ENCODE results near the gene VKORC1.
"Not testable (repeated sequence)": the region's sequence is repeated elsewhere in the genome, so short reads cannot be mapped to it uniquely, and the experiment has no call there.

VKORC1 gene
- total RNA-seq = 5.1 to 6.7 (median 5.6) reads per million in 3 experiments

DNA sequence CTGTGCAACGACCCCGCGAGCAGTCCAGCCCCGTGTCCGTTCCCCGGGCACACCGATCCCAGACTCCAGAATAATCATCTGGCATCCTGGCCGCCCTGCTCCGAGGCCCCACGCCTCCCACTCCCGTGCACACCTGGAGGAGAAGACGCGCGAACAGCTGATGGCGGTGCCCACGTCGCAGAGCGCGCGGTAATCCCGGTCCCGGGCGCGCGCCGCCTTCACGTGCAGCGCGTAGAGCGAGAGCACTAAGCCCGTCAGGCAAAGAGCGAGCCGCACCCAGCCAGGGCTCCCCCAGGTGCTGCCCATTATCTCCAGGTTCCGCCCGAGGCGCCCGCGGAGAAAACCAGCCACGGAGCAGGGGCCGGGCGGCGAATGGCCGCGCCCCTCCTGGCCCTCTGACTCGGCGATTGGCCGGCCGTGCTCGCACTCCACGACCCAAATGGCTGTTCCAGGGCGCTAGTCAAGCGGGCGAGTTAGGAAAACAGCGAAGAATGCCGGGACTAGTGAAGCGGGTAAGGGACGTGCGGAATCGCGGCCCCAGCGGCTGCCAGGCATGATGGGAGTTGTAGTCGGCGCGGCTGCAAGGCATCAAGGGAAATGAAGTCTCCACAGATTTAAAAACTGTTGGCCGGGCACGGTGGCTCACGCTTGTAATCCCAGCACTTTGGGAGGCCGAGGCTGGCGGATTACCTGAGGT lies at the start of gene VKORC1:
VKORC1 (minus strand) TSS at position 374 of the 697 bp plus-strand sequence; CDS start at position 306, 68 bp downstream.
- DNase-seq = peak; percentile 87

DNA sequence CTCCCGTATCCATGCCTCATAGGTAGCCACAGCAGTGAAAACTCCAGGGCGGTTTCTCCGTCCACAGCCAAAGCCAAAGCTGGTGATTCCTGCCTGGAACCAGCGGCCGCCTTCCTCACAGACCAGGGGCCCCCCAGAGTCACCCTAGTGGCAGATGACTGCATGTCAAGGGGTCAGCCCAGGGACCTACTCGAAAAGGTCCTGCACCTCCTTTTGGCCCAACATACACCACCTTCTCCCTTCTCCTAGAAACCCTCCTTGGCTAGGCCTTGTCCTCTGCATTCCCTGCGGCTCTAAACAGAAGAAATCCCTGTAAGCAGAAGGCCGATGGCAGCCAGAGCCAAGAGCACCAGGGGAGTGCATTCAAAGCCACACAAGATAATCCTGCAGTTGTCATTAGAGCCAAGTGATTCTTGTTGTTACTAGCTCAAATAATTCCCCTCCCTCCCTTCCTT lies 49.1 kb upstream of the VKORC1 start:
- no peak for DNase-seq

DNA sequence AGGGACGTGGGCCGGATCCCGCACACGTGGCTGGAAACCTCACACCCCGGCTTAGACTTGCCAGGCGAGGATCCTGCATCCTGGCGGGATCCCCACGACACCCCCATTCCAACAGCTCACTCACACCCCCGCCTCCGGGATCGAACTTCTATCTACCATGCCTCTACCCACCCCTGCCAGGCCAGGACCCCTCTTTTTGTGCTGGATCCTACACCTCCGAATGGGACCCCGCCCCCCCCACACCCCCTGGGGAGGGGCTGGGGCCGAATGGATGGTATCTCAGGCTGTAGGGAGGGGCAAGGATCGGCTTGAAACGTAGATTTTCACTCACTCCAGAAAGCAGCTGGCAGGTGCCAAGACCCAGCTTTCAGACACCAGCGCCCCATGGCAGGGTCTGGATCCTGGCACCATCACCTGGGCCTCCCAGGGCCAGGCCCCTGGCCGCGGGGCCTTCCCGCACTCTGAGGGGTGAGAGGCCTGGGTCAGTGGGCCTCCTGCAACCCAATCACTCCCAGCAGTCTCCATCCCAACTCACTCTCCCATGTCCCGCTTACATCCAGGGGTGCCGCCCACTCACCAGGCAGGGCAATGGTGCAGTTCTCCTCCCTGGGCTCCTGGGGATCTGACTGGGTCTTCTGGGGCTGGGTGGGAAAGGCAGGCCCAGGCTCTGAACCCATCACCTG lies 48.6 kb upstream of the VKORC1 start:
- DNase-seq = no peak

DNA sequence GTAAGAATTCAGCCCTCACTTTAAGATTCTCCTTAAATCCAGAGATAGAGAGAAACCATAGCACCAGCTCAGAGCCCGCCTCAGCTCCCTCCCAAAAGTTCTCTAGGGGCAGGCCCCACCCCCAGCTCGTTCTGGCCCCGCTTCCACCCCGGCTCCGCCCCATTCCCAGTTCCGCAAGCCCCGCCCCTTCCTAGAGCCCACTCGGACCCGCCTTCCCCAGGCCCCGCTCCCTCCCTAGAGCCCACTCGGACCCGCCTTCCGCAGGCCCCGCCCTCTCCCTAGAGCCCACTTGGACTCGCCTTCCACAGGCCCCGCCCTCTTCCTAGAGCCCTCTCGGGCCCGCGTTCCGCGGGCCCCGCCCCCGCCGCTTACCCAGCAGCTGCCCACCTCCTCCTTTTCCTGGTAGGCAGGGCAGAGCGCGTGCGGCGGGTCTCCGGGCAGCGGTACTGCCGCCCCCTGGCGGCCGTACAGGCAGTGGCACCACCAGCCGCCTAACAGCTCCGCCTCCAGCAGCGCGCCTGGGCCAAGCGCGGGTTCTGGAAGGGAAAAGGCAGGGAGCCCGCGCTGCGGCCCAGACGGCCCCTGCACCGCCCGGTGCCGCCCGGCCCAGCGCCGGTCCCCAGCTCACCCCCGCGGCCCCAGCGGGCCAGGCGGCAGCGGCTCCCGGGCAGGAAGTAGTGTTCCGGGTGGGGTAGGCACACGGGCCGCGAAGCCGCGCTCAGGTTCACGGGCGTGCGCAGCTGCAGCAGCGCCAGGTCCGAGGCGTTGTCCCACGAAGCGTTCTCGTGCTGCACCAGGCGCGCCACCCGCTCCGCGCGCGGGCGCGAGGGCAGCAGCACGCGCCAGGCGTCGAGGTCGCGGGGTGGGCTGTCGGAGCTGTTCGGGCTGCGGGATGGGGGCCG lies 47.8 kb upstream of the VKORC1 start:
- peak; percentile 94 for DNase-seq

DNA sequence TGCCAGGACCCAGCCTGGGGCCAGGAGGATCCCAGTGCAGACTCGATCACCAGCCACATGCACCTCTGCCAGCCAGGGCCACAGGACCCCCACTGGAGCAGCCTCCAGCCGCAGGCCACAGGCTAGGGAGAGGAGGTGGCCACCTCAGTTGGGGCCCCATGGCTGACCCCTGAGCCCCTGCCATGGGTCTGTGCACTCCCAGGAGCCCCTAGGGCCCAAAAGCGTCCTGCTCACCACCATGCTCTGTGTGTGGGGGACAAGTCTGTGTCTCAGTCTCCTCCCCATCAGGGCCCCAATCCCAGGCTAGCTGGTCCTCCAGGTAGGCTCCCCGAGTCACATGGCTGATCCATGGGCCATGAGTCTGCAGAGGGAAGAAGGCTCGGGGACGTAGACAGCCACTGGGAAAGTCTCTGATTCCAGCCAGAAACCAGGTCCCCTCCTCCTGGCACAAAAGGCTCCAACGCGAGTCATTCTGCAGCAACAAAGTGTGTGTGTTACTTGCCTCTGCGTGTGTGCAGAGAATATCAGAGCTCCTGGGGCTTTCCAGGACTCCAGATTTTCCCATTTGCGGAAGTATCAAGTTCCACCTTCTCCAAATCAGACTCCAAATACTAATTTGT lies 47.0 kb upstream of the VKORC1 start:
- no peak for DNase-seq

DNA sequence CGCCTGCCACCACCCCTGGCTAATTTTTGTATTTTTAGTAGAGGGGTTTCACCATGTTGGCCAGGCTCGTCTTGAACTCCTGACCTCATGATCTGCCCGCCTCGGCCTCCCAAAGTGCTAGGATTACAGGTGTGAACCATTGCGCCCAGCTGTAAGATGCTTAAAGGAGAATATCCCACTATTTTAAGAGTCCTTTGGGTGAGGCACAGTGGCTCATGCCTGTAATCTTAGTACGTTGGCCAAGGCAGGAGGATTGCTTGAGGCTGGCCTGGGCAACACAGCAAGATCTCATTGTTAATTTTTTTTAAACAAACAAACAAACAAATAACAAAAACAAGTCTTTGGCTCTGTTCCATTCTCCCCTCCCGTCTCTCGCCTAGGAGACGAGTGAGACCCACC lies 46.5 kb upstream of the VKORC1 start:
- DNase-seq = not testable (repeated sequence)

DNA sequence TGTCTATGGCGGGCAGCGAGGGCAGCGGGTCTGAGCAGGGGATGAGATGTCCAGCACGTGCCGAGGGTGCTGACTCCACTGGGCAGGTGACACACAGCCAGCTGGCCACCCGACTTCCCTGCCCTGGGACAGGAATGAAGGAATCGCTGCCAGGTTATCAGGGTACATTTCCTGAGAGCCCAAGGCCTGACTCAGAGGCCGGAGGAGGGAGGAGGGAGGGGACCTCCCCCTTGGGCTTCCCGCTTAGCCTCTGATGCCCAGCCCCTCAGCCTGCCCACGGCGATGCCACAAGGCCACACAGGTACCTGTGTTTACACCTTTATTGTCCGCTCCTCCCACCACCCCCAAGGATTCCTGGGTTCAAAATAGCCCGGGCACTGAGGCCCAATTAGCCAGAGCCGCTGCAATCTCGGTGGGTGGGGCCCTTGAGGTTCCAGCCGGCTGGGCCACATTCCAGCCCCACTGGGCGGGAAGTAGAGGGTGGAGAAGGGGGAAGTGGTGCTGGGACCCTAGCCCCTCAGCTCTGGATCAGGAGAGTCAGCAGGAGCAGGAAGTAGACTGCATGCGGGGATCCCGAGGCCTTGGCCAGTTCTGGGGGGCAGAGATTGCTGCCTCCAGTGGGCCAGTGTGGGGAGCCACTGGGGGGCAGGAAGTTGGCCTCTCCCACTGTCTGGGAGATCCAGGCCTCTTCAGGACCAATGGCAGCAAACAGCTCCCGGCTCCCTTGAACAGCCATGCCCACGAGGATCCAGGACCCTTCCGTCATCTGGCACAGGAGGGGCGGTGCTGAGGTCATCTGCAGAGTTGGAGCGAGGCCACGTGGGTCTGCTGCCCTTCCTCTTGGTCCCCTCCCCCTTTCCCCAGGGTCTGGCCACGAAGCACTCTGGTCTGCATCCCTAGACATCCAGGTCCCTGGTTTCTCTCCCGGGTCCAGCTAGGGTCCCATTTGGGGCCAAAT lies 44.3 kb upstream of the VKORC1 start:
- DNase-seq = no peak

DNA sequence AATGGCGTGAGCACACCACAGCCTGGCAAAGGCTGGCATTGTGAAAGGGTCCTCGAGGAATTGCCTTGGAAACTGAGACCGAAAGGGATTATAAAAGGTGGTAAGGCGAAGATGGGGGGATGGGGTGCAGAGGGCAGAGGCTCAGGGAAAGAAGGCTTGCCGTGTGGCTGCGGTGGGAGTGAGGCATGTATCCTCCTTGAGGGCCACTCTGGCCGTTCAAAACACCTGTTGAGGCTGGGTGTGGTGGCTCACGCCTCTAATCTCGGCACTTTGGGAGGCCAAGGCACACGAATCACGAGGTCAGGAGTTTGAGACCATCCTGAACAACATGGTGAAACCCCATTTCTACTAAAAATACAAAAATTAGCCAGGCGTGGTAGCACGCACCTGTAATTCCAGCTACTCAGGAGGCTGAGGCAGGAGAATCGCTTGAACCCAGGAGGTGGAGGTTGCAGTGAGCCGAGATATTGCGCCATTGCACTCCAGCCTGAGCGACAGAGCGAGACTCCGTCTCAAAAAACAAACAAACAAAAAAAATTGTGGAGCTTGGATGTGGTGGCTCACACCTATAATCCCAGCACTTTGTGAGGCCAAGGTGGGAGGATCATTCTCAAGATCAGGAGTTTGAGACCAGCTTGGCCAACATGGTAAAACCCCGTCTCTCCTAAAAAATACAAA lies 42.4 kb upstream of the VKORC1 start:
- not testable (repeated sequence) for DNase-seq

DNA sequence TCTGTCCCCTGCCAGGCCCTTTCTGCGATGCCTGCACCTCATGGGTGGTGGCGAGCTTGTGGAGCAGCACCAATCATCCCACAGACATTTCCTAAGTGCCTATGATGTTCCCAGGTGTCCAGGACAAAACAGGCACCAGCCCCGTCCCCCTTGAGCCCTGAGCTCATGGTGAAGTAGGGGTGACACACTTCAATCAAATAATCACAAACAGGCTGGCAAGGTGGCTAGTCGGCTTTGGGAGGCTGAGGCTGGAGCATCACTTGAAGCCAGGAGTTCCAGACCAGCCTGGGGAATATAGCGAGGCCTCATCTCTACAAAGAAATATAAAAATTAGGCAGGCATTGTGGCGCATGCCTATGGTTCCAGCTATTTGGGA lies 41.7 kb upstream of the VKORC1 start:
- DNase-seq = no peak

DNA sequence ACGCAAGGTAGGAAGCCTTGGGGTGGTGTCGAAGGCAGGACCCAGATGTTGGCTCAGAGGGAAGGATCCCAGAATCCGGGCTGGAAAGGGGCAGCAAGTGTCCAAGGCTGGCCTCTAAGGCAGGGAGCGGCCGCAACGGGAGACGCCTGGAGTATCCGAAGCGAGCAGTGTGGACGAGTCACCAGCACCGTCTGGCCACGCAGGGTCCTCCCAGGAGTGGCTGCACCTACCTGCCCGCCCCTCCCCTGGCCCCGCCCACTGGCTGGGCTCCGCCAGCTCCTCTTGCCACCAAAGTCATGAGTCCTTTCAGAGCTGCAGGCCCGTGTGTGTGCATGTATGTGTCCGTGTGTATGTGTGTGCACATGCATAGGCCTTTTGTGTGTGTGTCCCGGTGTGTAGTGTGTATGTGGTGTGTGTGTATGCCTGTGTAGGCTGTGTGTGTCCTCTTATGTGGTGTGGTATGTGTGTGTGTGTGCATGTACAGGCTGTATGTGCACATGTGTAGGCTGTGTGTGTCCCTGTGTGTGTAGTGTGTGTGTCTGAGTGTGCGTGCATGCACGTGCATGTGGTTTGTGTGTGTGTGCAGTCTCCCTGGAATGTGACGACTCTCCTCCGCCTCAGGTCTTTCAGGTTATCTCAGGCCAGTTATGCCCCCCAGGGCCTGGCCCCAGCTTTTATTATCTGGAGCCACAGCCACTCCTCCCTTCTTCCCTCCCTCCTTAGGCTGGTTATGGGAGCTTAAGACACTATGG lies 41.1 kb upstream of the VKORC1 start, which contains the start of gene PRSS8:
PRSS8 (minus strand) TSS at position 193 of the 752 bp plus-strand sequence. CDS start 229 bp downstream, outside the sequence.
- no peak for DNase-seq

DNA sequence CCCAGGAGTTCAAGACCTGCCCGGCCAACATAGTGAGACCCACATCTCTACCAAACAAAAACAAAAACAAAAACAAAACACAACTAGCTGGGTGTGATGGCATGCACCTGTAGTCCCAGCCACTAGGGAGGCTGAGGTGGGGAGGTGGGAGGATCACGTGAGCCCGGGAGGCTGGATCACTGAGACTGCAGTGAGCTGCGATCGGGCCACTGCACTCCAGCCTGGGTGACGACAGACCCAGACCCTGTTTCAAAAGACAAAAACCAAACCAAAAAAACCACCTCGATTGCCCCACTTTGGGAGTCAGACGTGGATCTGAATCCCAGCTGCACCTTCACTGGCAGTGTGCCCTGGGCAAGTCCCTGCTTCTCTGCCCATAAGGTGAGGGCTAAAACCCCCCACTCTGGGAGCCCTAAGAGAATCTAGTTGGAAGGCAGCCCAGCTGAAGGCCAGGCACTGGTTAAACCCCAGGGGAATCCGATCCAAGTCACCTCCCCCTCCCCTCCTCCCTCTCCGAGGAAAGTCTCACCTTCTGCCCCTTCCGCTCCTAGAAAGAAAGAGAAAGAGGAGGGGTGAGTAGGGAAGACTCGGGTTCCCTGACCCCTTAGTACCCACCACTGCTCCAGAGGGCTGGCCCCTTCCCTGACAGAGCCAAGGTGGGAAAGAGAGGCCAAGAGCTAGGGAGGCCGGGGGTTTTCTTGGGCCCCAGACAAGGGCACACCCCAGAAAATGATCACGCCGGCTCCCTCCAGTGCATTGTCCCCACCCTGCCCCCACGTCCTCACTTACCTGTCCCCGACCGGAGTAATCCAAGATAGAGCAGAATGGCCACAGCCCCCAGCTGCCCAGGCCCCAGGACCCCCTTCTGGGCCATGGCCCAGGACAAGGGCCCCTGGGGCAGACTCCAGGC lies 40.3 kb upstream of the VKORC1 start:
- no peak for DNase-seq

DNA sequence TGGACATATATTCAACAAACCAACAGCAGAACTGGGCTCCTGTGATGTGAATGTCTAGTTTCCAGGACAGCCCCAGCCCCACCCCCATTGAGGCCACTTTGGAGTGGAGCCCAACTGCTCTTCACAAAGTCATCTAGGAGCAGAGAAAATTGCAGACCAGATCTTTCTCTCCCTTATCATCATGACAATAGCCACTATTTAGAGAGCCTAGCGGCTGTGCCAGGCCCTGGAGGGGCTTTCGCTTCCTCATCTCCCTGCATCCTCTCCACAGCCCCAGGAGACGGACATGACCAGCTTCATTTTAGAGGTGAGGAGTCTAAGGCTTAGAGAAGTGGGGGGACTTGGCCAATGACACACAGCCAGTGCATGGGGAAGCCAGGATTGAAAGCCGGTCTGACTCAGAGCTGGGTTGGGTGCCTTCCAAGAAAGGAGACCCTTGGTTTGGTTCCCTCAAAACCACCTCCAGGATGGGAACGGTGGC lies 39.5 kb upstream of the VKORC1 start:
- no peak for DNase-seq

DNA sequence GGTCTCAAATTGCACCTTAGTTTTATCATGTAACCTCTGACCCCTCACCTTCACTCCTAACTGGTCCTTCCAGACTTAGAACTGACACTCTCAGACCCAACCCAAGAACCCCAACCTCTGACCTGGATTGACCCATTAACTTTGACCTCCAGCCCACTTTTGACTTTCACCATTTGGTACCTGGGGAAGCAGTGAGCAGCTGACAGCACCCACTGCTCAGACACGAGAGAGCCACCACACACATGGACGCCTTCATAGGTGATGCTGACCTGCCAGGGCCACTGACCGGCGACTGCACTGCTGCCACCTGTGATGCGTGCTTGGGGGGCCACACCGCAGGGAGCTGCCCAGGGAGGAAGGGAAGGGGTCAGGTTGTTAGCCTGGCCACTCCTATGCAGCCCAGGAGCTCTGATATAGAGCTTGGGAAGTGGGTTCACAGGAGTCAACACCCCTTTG lies 38.5 kb upstream of the VKORC1 start:
- no peak for DNase-seq

DNA sequence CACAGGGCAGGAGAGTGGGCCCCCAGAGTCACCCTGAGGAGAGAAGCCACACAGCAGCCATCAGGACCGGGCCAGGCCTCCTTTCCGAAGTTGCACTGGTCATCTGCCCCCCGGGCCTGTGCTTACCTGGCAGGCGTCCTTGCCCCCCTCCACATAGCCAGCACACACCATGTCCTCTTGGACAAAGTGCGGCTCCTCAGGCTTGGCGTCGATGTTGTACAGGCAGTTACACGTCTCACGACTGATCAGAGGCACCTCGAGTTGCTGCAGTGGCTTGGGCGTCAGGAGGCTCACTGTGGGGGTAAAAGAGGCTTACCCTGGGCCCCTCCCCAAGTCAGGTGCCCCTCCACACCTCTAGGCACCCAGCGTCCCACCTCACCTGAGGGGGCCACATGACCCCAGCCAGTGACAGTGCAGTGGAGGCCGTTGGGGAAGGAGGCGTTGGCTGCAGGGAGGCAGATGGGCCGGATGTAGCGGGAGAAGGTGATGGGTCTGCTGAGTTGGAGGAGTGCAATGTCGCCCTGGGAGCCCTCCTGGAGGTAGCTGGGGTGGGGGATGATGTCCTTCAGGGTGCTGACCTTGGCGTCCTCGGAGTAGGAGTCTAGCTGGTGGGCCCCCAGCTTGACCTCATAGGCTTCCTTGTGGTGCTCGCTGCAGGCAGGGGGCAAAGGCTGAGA lies 37.8 kb upstream of the VKORC1 start:
- DNase-seq = no peak

DNA sequence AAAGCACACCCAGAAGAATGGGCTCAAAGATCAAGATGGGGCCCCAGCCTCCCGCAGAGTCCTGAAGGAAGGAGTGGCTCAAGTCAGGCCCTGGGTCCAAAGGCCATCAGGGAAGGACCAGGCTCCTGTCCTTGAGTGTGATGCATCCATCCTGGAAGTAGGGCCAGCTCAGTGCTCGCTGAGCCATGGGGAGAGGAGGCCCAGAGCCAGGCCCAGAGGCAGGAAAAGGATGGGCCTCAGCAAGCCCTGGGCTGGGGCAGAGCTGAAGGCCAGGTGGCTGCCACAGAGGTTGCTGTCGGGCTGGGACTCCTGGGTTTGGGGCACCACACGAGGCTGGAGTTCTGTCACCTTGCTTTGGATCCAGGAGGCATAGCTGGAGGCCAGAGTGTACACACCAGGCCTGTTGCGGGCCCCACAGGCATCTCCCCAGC lies 37.3 kb upstream of the VKORC1 start:
- DNase-seq = no peak

DNA sequence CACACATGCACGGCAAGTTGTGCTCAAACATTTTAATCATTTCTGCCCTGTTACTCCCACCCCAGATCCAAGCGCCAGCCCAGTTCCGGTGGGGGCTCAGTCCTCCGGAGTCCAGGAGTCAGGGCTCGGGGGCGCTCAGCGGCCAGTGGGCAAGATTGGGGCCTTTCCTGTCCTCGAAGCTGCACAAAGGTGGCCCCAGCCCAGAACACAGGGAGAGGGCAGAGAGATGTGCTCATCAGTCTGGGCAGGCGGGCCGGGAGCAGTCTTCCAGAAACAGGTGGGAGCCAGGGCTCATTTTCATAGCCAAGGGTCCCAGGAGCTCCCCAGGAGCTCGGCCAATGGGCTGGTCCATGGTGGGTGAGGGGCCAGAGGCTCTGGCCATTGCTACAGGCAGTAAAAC lies 36.8 kb upstream of the VKORC1 start:
- DNase-seq = no peak

DNA sequence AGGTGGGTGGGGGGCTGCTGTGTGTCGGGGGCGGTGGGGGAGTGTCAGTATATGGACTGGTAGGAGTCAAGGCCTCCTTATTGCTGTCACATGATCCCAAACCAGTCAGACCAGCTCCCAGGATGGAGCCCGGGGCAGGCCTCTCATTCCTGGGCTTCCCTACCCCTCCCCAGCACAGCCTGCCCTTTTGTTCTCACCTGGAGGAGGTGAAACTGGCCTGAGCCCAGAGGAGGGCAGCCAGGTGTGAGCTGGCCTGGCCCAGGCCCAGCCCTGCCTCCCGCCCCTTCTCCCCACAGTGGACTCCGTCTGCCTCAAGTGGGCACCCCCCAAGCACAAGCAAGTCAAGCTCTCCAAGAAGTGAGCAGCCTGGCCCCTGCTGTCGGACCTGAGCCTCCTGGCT lies 36.3 kb upstream of the VKORC1 start:
- DNase-seq = no peak

DNA sequence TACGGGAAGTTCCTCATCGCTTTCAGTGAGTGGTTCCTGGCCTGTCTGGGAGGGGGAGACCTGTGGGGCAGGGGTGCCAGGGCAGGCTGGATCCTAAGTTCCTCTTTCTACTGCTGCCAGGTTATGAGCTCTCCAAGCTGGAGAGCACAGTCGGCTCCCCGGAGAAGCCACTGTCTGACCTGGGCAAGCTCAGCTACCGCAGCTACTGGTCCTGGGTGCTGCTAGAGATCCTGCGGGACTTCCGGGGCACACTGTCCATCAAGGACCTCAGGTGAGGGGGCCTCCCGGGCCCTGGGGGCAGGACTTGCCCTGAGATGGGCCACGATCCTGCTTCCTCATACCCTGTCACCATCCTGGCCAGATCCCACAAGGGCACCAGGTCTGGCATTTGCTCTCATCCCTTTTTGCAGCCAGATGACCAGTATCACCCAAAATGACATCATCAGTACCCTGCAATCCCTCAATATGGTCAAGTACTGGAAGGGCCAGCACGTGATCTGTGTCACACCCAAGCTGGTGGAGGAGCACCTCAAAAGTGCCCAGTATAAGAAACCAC lies 35.8 kb upstream of the VKORC1 start:
- no peak for DNase-seq
